ENCODE measurements around the gene TBC1D4.

Gene TBC1D4

GRCh38 chr13:75419656-75420055, 62.3 kb downstream of the TBC1D4 start:
- TF ChIP-seq CTCF (IDR thresholded peaks at IDR 0.05; ENCODE audit: low read depth, low read length, missing control alignments), result no peak
- DNase-seq (ENCODE audit: extremely low read depth, low read depth), result no peak
- no peak overlapping the region for H3K4me3 ChIP-seq (replicated peaks; ENCODE audit: low read depth, low read length)

- no peak overlapping the region for H3K4me3 ChIP-seq (replicated peaks; ENCODE audit: low read depth, low read length)
- no peak for DNase-seq (ENCODE audit: extremely low read depth, low read depth)
- TF ChIP-seq CTCF (IDR thresholded peaks at IDR 0.05; ENCODE audit: low read depth, low read length, missing control alignments), result no peak
Observed at GRCh38 chr13:75418997-75419396, 63.0 kb downstream of the TBC1D4 start.

- no peak overlapping the region for H3K4me3 ChIP-seq (replicated peaks; ENCODE audit: low read depth, low read length)
- DNase-seq (ENCODE audit: extremely low read depth, low read depth), result no peak
- no peak for TF ChIP-seq CTCF (IDR thresholded peaks at IDR 0.05; ENCODE audit: low read depth, low read length, missing control alignments)
Observed at GRCh38 chr13:75418186-75418843, 63.7 kb downstream of the TBC1D4 start.

- TF ChIP-seq CTCF (IDR thresholded peaks at IDR 0.05; ENCODE audit: low read depth, low read length, missing control alignments), result no peak
- DNase-seq (ENCODE audit: extremely low read depth, low read depth), result no peak
- H3K4me3 ChIP-seq (replicated peaks; ENCODE audit: low read depth, low read length), result no peak overlapping the region
Observed at GRCh38 chr13:75417656-75418055, 64.3 kb downstream of the TBC1D4 start.

- TF ChIP-seq CTCF (IDR thresholded peaks at IDR 0.05; ENCODE audit: low read depth, low read length, missing control alignments), result no peak
- no peak for DNase-seq (ENCODE audit: extremely low read depth, low read depth)
- H3K4me3 ChIP-seq (replicated peaks; ENCODE audit: low read depth, low read length), result no peak overlapping the region
Observed at GRCh38 chr13:75417012-75417384, 65.0 kb downstream of the TBC1D4 start.

GRCh38 chr13:75416327-75417011, 65.5 kb downstream of the TBC1D4 start:
- no peak overlapping the region for H3K4me3 ChIP-seq (replicated peaks; ENCODE audit: low read depth, low read length)
- TF ChIP-seq CTCF (IDR thresholded peaks at IDR 0.05; ENCODE audit: low read depth, low read length, missing control alignments), result no peak
- no peak for DNase-seq (ENCODE audit: extremely low read depth, low read depth)
